ENCODE data around the gene FOXK1.

DNA sequence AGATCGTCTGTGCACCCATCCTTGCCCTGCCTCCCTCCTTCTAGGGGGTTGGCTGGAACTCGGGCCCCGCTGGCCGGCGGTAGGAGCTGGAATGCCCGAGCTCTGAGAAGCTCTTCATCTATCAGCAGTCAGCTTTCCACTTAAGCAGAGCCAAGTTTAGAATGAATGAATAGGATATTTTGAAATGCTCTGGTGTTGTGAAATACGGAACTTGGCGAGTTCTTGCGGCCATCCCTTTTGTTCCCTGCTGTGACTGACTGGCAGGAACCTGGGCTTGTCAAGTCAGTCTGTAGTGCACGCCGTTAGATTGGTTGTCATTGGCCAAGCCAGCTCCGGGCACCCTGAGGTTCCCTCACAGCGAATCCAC is 33.3 kb downstream of the FOXK1 start:
- no peak for TF ChIP-seq POLR2A (IDR thresholded peaks at IDR 0.05)
- TF ChIP-seq, protein P1, sequence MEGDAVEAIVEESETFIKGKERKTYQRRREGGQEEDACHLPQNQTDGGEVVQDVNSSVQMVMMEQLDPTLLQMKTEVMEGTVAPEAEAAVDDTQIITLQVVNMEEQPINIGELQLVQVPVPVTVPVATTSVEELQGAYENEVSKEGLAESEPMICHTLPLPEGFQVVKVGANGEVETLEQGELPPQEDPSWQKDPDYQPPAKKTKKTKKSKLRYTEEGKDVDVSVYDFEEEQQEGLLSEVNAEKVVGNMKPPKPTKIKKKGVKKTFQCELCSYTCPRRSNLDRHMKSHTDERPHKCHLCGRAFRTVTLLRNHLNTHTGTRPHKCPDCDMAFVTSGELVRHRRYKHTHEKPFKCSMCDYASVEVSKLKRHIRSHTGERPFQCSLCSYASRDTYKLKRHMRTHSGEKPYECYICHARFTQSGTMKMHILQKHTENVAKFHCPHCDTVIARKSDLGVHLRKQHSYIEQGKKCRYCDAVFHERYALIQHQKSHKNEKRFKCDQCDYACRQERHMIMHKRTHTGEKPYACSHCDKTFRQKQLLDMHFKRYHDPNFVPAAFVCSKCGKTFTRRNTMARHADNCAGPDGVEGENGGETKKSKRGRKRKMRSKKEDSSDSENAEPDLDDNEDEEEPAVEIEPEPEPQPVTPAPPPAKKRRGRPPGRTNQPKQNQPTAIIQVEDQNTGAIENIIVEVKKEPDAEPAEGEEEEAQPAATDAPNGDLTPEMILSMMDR (IDR thresholded peaks at IDR 0.05) = no peak
- TF ChIP-seq EP300 (IDR thresholded peaks at IDR 0.05) = peak in 1 of 4 donors; percentile 26
- TF ChIP-seq POLR2AphosphoS5 (IDR thresholded peaks at IDR 0.05) = peak in 3 of 4 donors; percentile 30 to 71 (median 50)

Data from sigmoid colon (tissue), 4 donors.